Testis (tissue), 3 donors: Measurements from ENCODE around the gene PSMA7. TPM values are rescaled to one million over a fixed set of nuclear protein-coding genes. Genes with fewer than 3 reads are reported as not detected.

Source experiments
- DNase-seq: peaks from one replicate; pipeline ENCODE4 v3.0.0-alpha.2; 2019
- H3K27ac ChIP-seq, 2 donors: fragments of 200-600 bp; sonication (generic); one replicate each; pipeline ENCODE4 v1.5.1; 2019
- H3K27me3 ChIP-seq: fragments of 200-600 bp; sonication (generic); one replicate; pipeline ENCODE4 v1.5.1; 2019
- H3K36me3 ChIP-seq: fragments of 200-600 bp; sonication (generic); one replicate; pipeline ENCODE4 v1.5.1; 2017; ENCODE audit warnings: low read depth; ENCODE audit errors: missing control alignments
- H3K4me1 ChIP-seq: fragments of 200-600 bp; sonication (generic); one replicate; pipeline ENCODE4 v1.5.1; 2019
- H3K4me3 ChIP-seq, 2 donors: fragments of 200-600 bp; sonication (generic); one replicate each; pipeline ENCODE4 v1.5.1; 2017 to 2019
- H3K9me3 ChIP-seq: fragments of 200-600 bp; sonication (generic); one replicate; pipeline ENCODE4 v1.5.1; 2017
- CTCF ChIP-seq, 3 experiments: fragments of 450-650 bp in 2 of 3; fragments of 200-600 bp in 1 of 3; sonication (generic) in 1 of 3; IDR thresholded peaks; one replicate each; pipeline ENCODE4 v1.5.1; 2016 to 2019; ENCODE audit warnings: antibody characterized with exemption in 3 of 3, mild to moderate bottlenecking in 2 of 3, moderate library complexity in 1 of 3
- POLR2A ChIP-seq: fragments of 450-650 bp; IDR thresholded peaks from one replicate; pipeline ENCODE4 v1.6.1; 2017; ENCODE audit warnings: antibody characterized with exemption, mild to moderate bottlenecking, moderate library complexity
- WGBS, 2 donors: methylation state at CpG; one replicate each; pipeline ENCODE4 v1.1.5; 2018; 5-methylcytosine and 5-hydroxymethylcytosine counted together
- intact Hi-C: fragments of 100-400 bp; cut with DNase I; formaldehyde crosslinking; loops from one replicate; pipeline ENCODE4 v1.15.1; 2023; ENCODE audit warnings: low total_unique reads
- polyA plus RNA-seq: library from polyadenylated mRNA; stranded (reverse); fragments of 350-450 nt; fragmentation: Illumina TruSeq; extraction: RNeasy Lipid Tissue Mini Kit (QIAGEN cat#74804); gene quantifications from one replicate; pipeline ENCODE4 v1.2.3, GENCODE V29; 2014; ENCODE audit warnings: low read depth, low replicate concordance; ENCODE audit not compliant: insufficient read depth
- total RNA-seq, 2 donors: library from RNA; depleted of rRNA; stranded (reverse); fragments of >200 nt; gene quantifications; one replicate each; pipeline ENCODE4 v1.2.3, GENCODE V29; 2016

The PSMA7 gene
- total and polyA plus RNA-seq, 3 donors from 2014 or later = 124 to 203 (median 146) TPM

- TF ChIP-seq CTCF (IDR thresholded peaks at IDR 0.05) = no peak
- TF ChIP-seq POLR2A = no peak
- Histone ChIP-seq H3K9me3 (no peaks in the 10 kb centered on the region), H3K27me3 (no peaks in the 10 kb centered on the region), H3K36me3 (no peaks in the 10 kb centered on the region), H3K4me3 (no peak overlapping the region), H3K27ac (peak overlapping the region in 1 of 2 donors; percentile 17), H3K4me1 (peaks cover 4% of the 10 kb centered on the region)
- intact Hi-C loops = no loop called here
- WGBS, 2 donors = 31 to 56% methylated on average over 7 to 11 of the region's 11 CpGs
- peak; percentile 69 for DNase-seq
Measured at GRCh38 chr20:62134735-62135231, 8.4 kb downstream of the PSMA7 start.

- 78 to 79% methylated on average over 7 to 12 of the region's 12 CpGs for WGBS, 2 donors
- peak overlapping the region in 1 of 2 donors; percentile 17 for H3K27ac ChIP-seq
- H3K4me3 ChIP-seq = no peak overlapping the region
- H3K4me1 ChIP-seq = peaks cover 4% of the 10 kb centered on the region
- DNase-seq = no peak
- intact Hi-C loops = no loop called here
- no peaks in the 10 kb centered on the region for H3K27me3 ChIP-seq
- TF ChIP-seq CTCF (IDR thresholded peaks at IDR 0.05) = no peak
- no peak for TF ChIP-seq POLR2A
- H3K36me3 ChIP-seq = no peaks in the 10 kb centered on the region
- no peaks in the 10 kb centered on the region for H3K9me3 ChIP-seq
Measured at GRCh38 chr20:62133864-62134263, 9.3 kb downstream of the PSMA7 start.

- Histone ChIP-seq H3K27ac (peak overlapping the region; percentile 35), H3K27me3 (no peaks in the 10 kb centered on the region), H3K9me3 (no peaks in the 10 kb centered on the region), H3K4me3 (no peak overlapping the region), H3K4me1 (peaks cover 4% of the 10 kb centered on the region), H3K36me3 (no peaks in the 10 kb centered on the region)
- DNase-seq = no peak
- intact Hi-C loops = no loop called here
- TF ChIP-seq POLR2A (no peak), CTCF (IDR thresholded peaks at IDR 0.05) (no peak)
- WGBS, 2 donors = 70 to 83% methylated on average over 22 to 29 of the region's 29 CpGs
Measured at GRCh38 chr20:62133051-62133845, 9.9 kb downstream of the PSMA7 start.

GRCh38 chr20:62132421-62132820 lies 10.8 kb downstream of the PSMA7 start:
- no peak for DNase-seq
- Histone ChIP-seq H3K4me1 (peaks cover 4% of the 10 kb centered on the region), H3K4me3 (no peak overlapping the region), H3K36me3 (no peaks in the 10 kb centered on the region), H3K9me3 (no peaks in the 10 kb centered on the region), H3K27me3 (no peaks in the 10 kb centered on the region), H3K27ac (peak overlapping the region in 1 of 2 donors; percentile 18)
- WGBS, 2 donors = 74 to 82% methylated on average over 5 to 7 of the region's 7 CpGs
- intact Hi-C loops = no loop called here
- TF ChIP-seq POLR2A (no peak), CTCF (IDR thresholded peaks at IDR 0.05) (no peak)
